ENCODE measurements around the gene DMKN.

The DMKN gene

DNA sequence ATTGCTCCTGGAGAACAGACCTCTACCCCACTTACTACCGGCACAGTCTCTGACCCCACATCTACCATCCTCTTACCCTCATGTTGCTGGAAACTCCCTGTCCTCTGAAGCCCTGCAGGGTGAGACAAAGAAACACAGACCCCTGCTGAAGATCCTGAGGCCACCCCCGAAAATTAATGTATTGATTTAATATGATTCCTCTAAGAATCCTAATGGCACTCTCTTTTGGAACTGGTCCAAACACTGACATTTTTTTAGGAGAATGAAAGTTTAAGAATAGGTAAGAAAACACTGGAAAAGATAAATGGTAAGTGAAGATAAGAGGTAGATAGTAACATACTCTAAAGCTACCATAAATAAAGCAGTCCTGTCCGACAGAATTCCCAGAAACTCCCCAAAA lies 5.3 kb downstream of the DMKN start:
- Histone ChIP-seq H3K27me3 (ENCODE audit: control insufficient read depth, low read length) (peaks cover 36% of the 10 kb centered on the region), H3K36me3 (ENCODE audit: control insufficient read depth, low read length) (no peaks in the 10 kb centered on the region), H3K9me2 (replicated peaks; ENCODE audit: control insufficient read depth, low read length) (no peaks in the 10 kb centered on the region), H3K9me3 (ENCODE audit: control insufficient read depth, insufficient read depth, low read length) (no peaks in the 10 kb centered on the region), H4K20me1 (ENCODE audit: control insufficient read depth, insufficient read depth, low read depth, low read length) (no peaks in the 10 kb centered on the region), H3K79me2 (ENCODE audit: control insufficient read depth, low read length) (peaks cover 10% of the 10 kb centered on the region), H3K4me2 (ENCODE audit: low read length) (peak overlapping the region; percentile 54), H3F3A (ENCODE audit: control insufficient read depth, insufficient read depth) (no peaks in the 10 kb centered on the region), H3K27ac (ENCODE audit: low read depth, low read length) (no peak overlapping the region), H3K4me3 (ENCODE audit: low read length) (peak overlapping the region; percentile 75), H3K4me1 (ENCODE audit: control insufficient read depth, low read length) (peaks cover 44% of the 10 kb centered on the region)
- no peak; the same call in 1 of the 2 replicates for TF ChIP-seq EZH2phosphoT487 (IDR thresholded peaks at IDR 0.05; ENCODE audit: borderline replicate concordance, low read length)
- TF ChIP-seq, protein P1, sequence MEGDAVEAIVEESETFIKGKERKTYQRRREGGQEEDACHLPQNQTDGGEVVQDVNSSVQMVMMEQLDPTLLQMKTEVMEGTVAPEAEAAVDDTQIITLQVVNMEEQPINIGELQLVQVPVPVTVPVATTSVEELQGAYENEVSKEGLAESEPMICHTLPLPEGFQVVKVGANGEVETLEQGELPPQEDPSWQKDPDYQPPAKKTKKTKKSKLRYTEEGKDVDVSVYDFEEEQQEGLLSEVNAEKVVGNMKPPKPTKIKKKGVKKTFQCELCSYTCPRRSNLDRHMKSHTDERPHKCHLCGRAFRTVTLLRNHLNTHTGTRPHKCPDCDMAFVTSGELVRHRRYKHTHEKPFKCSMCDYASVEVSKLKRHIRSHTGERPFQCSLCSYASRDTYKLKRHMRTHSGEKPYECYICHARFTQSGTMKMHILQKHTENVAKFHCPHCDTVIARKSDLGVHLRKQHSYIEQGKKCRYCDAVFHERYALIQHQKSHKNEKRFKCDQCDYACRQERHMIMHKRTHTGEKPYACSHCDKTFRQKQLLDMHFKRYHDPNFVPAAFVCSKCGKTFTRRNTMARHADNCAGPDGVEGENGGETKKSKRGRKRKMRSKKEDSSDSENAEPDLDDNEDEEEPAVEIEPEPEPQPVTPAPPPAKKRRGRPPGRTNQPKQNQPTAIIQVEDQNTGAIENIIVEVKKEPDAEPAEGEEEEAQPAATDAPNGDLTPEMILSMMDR (IDR thresholded peaks at IDR 0.05; ENCODE audit: low read depth, low read length, poor library complexity, severe bottlenecking) = no peak

GRCh38 chr19:35507561-35507960 lies 5.9 kb downstream of the DMKN start:
- no peak overlapping the region; the same call in 1 of the 2 replicates for H3K4me3 ChIP-seq (ENCODE audit: low read length)

GRCh38 chr19:35506011-35506410 lies 7.4 kb downstream of the DMKN start:
- Histone ChIP-seq H3K9me3 (ENCODE audit: control insufficient read depth, insufficient read depth, low read length) (no peaks in the 10 kb centered on the region), H3F3A (ENCODE audit: control insufficient read depth, insufficient read depth) (peaks cover 5% of the 10 kb centered on the region; the same call in 1 of the 2 replicates), H3K4me1 (ENCODE audit: control insufficient read depth, low read length) (peaks cover 66% of the 10 kb centered on the region), H4K20me1 (ENCODE audit: control insufficient read depth, insufficient read depth, low read depth, low read length) (no peaks in the 10 kb centered on the region), H3K9me2 (replicated peaks; ENCODE audit: control insufficient read depth, low read length) (no peaks in the 10 kb centered on the region), H3K27me3 (ENCODE audit: control insufficient read depth, low read length) (peaks cover 32% of the 10 kb centered on the region), H3K4me3 (ENCODE audit: low read length) (no peak overlapping the region), H3K27ac (ENCODE audit: low read depth, low read length) (no peak overlapping the region), H3K36me3 (ENCODE audit: control insufficient read depth, low read length) (no peaks in the 10 kb centered on the region), H3K79me2 (ENCODE audit: control insufficient read depth, low read length) (peaks cover 10% of the 10 kb centered on the region), H3K4me2 (ENCODE audit: low read length) (no peak overlapping the region)
- no peak for TF ChIP-seq EZH2phosphoT487 (IDR thresholded peaks at IDR 0.05; ENCODE audit: borderline replicate concordance, low read length)
- TF ChIP-seq, protein P1 (IDR thresholded peaks at IDR 0.05; ENCODE audit: low read depth, low read length, poor library complexity, severe bottlenecking) = no peak

More at GRCh38 chr19:35507561-35507960, 5.9 kb downstream of the DMKN start:
- Histone ChIP-seq H3K36me3 (ENCODE audit: control insufficient read depth, low read length) (no peaks in the 10 kb centered on the region), H4K20me1 (ENCODE audit: control insufficient read depth, insufficient read depth, low read depth, low read length) (no peaks in the 10 kb centered on the region), H3K9me2 (replicated peaks; ENCODE audit: control insufficient read depth, low read length) (no peaks in the 10 kb centered on the region), H3F3A (ENCODE audit: control insufficient read depth, insufficient read depth) (no peaks in the 10 kb centered on the region), H3K4me2 (ENCODE audit: low read length) (peak overlapping the region; percentile 54), H3K27ac (ENCODE audit: low read depth, low read length) (no peak overlapping the region), H3K9me3 (ENCODE audit: control insufficient read depth, insufficient read depth, low read length) (no peaks in the 10 kb centered on the region), H3K4me1 (ENCODE audit: control insufficient read depth, low read length) (peaks cover 50% of the 10 kb centered on the region), H3K79me2 (ENCODE audit: control insufficient read depth, low read length) (peaks cover 10% of the 10 kb centered on the region), H3K27me3 (ENCODE audit: control insufficient read depth, low read length) (peaks cover 33% of the 10 kb centered on the region)
- TF ChIP-seq EZH2phosphoT487 (IDR thresholded peaks at IDR 0.05; ENCODE audit: borderline replicate concordance, low read length) = no peak
- TF ChIP-seq, protein P1 (IDR thresholded peaks at IDR 0.05; ENCODE audit: low read depth, low read length, poor library complexity, severe bottlenecking) = no peak

Measured in DOHH2 (cell line).